Fibroblast of mammary gland (primary cell): ENCODE data around the gene AP5M1.
"Not testable (repeated sequence)": the region's sequence is repeated elsewhere in the genome, so short reads cannot be mapped to it uniquely, and the experiment has no call there.

Experiments used
- DNase-seq: peaks from one replicate; pipeline ENCODE4 v3.0.0-alpha.2; 2010; ENCODE audit warnings: low read depth
- H3K4me3 ChIP-seq: 2 replicates; pipeline ENCODE4 v1.5.1; 2011; ENCODE audit warnings: low read depth, mild to moderate bottlenecking, low read length, moderate library complexity; ENCODE audit not compliant: control insufficient read depth
- CTCF ChIP-seq: conservative IDR thresholded peaks from 2 replicates; pipeline ENCODE4 v1.5.1; 2011; ENCODE audit warnings: low read depth, low read length, inconsistent platforms; ENCODE audit not compliant: control insufficient read depth, insufficient read depth

AP5M1 gene

GRCh38 chr14:57268161-57269069, at the start of gene AP5M1, which contains the start of gene EXOC5:
Gene AP5M1, plus strand, starts transcription at chr14:57268971. Its CDS starts 344 bp downstream, at chr14:57269315.
Gene EXOC5, minus strand, starts transcription at chr14:57268905. Its CDS starts 257 bp downstream, at chr14:57268648.
- no peak for TF ChIP-seq CTCF
- H3K4me3 ChIP-seq: peak within 1 kb of the TSS; percentile 82
- peak; percentile 86 for DNase-seq

- H3K4me3 ChIP-seq: no peak overlapping the region
- TF ChIP-seq CTCF: no peak
- DNase-seq: no peak
Measured at GRCh38 chr14:57221931-57222330, 46.8 kb upstream of the AP5M1 start.

DNA sequence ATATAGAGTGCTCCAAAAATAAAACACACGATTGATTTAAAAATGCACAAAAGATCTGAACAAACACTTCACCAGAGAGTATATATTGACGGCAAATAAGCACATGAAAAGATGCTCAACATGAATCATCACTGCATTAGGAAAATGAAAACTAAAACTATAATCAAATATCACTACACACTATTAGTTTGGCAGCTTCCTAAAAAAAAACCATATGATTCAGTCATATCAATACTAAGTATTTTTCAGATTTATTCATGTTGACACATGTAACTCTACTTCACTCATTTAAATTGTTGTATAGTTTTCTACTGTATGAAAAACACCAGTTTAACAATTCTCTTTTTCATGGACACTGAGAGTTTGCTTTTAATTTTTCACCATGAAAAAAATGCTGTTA, 41.7 kb upstream of the AP5M1 start:
- no peak overlapping the region for H3K4me3 ChIP-seq
- no peak for DNase-seq
- TF ChIP-seq CTCF: no peak

- not testable (repeated sequence) for H3K4me3 ChIP-seq, DNase-seq
Measured at GRCh38 chr14:57228320-57228719, 40.5 kb upstream of the AP5M1 start.

DNA sequence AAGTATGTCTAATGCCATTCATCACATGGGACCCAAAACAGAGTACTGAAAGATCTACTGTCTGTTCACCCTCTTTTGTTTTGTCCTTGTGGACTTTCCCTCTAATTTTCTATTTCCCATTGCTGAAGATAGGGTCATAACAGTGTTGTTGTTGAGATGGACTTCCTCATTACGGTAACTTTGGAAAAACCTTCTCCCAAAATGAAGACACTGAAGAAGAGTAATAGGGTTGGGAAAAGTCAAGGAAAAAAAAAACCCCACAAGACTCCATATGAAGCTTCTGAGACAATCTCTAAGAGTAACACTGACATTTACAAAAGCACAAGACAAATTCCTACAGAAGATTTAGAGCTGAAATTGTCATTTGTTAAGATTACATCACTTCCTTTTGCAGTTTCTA, 36.8 kb upstream of the AP5M1 start:
- DNase-seq: no peak
- TF ChIP-seq CTCF: no peak

GRCh38 chr14:57240115-57240514, 28.7 kb upstream of the AP5M1 start:
- DNase-seq, H3K4me3 ChIP-seq: not testable (repeated sequence)

More for the DNA sequence above, 36.8 kb upstream of the AP5M1 start:
- no peak overlapping the region for H3K4me3 ChIP-seq

DNA sequence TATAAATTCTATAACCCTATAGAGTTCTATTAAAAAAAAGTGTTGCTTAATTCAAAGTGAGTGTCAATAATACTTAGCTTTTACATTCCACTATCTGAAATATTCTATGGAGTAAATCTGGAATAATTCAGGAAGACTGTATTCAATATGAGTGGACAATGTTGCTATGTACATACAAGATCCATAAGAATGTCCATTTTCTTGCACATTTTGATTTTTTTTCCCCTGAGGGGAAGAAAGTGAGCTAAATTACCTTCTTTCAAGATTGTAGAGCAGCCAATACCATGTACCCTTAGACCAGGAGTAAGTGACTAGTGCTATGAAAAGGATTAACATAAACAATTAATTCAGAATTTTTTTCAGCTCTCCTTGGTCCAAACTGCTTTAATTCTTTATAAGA, 25.5 kb upstream of the AP5M1 start:
- no peak for DNase-seq
- no peak overlapping the region for H3K4me3 ChIP-seq
- no peak for TF ChIP-seq CTCF
